HG02623 (cell line): Measurements from ENCODE around the gene CNPY1.

ENCODE experiments used
- ATAC-seq: cut with Tn5 transposase; IDR thresholded peaks from one replicate; pipeline ENCODE4 v1.9.1; 2021; ENCODE audit warnings: moderate library complexity; ENCODE audit not compliant: unreplicated experiment

CNPY1 gene

DNA sequence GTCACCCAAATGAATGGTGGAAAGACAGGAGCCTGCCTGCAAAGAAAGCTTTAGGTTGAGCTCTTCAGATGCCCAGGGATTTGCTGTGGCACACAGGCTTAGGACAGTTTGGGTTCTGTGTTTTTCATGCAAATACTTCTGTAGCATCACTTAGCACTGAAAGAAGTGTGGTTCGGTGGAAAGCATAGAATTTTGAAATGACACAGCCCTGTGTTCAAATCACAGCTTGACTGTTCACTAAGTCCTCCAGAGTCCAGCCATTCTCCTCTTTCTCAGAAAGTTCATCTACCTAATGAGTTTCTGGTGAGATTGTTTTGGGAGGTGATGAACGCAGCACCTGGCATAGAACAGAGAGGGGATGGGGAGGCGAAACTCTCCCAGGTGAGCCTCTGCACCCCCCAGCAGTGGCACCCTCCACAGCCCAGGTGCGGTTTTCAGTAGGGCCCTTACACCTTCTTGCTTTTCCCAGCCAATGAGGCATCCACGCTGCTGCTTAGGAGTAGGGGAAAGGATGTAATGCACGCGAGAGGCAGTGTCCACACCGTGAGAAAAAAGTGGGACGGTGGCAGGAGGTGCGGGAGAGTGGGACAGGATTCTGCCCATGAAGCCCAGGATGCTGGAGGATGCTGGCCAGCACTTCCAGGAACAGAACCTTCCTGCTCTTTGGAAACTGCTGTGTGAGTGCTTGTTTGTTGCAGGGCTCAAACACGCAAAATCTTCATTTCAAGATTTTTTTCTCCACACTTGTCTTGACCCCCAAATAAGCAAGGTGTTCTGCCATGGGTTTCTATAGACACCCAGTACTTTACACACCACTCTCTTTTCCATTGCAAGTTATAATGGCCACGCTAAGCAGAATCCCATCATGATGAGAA is 76.8 kb downstream of the CNPY1 start:
- ATAC-seq: no peak

DNA sequence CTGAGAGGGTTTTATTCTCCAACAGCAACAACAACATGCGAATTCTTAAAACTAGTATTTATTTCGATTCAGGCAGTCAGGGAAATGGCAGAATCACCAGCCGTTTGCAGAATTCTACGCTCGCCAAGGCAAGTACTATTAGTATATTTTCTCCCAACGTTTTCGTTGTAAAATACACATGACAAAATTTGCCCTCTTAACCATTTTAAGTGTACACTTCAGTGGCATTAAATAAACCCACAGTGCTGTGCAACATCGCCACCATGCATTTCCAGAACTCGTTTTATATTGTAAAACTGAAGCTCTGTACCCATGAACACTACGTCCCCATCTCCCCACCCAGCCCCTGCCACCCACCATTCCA is 77.6 kb downstream of the CNPY1 start:
- ATAC-seq: no peak

DNA sequence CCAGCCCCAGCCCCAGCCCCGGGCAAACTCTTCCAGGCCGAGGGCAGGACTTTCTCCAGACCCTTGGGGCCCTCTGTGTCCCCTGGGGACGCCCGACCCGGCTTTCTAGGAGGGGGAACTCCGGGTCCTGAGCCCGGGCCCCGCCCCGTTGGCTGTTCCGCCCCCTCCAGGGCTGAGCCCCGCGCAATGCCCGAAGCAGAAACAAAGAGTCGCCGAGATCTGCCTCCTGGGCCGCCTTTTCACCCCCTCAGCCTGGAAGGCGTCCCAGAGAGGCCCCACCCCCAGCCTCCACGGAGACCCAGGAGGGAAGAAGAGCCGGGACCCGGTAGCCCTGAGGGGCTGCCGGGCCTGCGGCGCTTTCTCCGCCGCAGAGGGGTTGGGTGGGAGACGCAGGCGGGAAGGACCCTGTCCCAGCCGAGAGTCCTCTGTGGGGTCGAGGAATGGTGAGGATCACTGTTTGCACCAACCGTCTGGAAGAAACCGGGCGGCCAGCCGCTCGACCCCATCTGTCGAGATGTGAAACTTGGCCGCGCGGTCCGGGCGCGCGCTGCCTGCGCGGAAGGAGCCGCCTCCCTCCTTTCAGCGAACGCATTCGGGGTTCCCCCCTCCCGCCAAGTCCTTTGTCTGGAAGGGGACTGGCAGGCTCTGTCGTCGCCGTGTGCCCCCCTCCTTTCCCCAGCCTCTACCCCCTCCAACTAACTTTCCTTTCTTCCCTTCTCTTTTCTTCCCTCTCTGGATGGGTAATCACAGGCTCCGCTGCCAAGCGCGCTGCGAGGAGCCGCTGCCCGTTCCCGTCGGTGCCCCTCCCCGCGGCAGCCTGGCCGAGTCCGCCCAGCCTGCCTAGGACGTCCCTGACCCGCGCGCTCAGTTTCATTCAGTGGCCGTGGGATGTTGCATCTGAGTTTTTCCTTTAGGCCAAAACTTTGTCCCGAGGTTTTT is 78.2 kb downstream of the CNPY1 start:
- no peak for ATAC-seq

DNA sequence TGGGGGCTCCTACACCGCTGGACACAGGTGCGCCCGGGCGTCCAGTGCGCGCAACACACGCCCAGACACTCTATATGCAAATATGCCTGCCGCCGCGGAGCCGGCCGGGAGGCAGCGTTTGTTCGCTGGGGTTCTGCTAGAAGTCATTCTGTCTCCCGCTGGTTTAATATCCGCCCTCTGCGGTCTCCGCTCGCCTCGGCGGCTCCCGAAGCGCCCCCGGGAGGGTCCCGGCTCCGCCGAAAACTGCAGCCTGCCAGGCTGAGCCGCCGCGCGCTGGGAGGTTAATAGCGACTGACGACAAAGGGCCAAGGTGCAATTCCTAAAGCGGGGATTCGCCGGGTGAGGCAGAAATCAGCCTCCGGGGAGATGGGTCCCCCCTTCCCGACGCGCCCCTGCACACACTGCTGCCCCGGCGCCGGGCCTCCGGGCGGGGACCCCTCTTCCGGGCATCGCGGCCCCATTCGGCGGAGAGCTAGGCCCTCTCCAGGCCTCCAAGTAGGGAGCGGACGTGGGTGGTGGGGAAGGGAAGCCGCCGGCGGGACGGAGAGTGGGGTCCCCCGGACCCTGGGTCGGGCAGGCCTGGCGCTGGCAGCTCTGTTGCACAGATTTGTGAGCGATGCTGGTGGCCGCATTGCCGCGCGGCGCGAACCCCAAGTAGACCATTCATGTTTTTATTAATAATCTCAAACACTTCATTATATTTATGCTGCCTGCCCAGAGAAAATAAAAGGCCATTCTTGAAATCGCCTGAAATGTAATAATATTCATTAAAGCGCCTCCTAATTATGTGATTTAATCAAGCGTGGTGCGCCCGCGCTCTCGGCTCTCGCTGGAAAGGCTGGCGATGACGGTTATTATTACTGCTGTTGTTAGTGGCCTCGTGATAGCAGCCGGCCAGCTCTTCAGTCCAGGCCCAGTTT is 79.3 kb downstream of the CNPY1 start:
- ATAC-seq: no peak

DNA sequence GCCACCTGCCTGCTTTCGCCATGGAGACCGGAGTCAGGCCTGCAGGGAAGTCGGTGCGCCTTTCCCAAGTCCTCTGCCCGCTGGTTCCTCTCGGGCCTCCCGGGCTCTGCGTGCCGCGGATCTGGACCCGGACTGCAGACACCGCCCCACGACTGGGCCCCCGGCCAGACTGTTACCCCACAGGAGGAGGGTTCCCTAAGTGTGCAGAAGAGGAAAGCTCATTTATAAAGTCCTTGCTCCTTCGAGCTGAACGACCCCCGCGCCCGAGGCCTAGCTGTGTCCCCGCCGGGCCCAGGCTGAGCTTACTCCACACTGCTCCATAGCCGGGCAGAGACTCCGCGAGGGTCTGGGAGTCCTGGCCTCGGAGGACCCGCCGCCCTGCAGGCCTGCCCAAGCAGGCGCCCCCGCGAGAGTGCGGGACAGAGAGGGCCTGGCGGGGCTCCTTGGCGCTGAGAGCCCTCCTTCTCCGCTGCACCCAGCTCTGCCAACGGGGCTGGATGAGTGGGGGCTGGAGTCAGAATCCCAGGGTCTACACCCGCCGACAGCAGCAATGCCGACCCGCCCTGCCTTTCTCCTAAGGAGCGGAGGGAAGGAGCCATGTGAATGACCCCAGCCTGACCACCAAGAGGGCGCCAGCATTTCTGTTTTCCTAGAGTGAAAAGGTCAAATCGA is 80.1 kb downstream of the CNPY1 start:
- ATAC-seq: no peak

DNA sequence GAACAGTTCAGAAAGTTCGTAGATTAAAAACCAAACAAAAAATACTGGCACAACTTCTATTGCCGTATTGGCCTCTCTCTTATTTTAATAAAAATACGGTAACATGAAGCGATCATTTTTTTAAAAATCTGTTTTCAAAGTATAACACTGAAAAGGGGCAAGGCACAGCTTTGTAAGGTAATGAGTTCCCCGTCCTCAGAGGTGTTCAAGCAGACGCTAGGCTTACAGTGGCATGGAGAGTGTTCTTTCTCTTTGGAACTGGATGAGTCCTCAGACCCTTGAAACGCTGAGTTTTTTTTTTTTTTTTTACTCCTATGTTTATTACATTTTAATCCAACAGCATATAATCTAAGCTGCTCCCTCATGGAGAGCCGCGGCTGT is 80.6 kb downstream of the CNPY1 start:
- no peak for ATAC-seq

DNA sequence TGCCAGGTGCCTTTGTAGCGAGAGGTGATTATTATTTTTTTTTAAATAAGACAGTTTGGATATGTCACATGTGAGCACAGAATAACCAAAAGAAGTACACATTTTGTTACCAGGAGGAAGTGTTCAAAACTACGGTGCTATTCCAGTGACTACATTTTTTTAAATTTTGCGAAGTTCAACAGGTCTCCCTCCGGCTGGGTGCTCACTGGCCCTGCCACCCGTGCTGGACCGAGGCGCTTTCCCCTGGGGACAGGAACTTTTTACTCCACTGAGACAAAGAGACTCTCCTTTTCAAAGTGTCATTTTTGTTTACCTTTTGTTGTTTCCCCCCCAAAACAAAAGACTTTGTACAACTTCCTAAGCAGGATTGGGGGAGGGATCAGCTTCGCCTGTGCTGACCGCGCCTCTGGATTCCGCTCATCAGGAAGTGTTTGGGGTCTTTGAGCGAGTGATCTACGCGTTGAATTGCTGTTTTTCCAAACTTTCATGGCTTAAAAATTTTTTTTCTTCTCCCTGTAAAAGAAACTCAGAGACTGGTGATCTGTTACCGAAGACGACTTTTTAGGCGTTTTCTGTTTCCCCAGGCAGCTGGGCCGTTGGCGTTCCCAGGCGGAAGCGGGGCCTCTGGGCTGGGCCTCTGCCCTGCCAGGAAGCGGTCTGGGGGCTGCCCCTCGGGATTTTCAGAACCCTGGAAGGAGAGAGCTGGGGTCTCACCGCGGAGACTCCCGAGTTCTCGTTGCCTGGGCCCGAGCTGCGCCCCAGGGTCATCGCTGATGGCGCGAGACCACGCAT is 81.2 kb downstream of the CNPY1 start:
- ATAC-seq: no peak

DNA sequence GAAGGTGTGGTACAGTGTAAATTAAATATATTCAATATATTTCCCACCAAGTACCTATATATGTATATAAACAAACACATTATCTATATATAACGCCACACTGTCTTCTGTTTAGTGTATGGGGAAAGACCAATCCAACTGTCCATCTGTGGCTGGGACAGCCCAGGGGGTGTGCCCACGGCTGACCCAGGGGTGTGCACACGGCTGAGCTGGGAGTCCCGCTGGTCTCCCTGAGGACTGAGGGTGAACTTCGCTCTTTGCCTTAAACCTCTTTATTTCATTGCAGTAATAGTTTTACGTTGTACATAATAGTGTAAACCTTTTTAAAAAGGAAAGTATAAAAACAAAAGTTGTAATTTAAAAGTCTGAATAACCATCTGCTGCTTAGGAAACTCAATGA is 82.2 kb downstream of the CNPY1 start:
- ATAC-seq: no peak

DNA sequence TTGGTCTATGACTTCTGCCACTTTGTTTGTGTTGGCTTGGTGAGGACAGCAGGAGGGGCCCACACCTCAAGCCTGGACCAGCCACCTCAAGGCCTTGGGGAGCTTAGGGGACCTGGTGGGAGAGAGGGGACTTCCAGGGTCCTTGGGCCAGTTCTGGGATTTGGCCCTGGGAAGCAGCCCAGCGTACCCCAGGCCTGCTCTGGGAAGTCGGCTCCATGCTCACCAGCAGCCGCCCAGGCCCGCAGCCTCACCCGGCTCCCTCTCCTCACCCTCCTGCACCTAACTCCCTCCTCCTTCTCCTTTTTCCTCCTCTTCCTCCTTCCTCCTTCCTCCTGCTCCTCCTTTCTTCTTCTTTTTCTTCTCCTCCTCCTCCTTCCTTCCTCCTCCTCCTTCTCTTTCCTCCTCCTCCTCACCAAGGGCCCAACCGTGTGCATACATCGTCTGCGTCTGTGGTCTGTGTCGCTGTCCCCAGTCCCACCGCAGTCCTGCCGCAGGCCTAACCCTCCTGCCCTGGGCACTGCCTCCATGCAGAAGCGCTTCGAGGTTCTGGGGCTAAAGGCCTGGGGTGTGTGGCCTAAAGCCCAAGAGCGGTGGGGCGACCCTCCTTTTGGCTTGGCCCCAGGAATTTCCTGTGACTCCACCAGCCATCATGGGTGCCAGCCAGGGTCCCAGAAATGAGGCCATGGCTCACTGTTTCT is 83.1 kb downstream of the CNPY1 start:
- no peak for ATAC-seq

DNA sequence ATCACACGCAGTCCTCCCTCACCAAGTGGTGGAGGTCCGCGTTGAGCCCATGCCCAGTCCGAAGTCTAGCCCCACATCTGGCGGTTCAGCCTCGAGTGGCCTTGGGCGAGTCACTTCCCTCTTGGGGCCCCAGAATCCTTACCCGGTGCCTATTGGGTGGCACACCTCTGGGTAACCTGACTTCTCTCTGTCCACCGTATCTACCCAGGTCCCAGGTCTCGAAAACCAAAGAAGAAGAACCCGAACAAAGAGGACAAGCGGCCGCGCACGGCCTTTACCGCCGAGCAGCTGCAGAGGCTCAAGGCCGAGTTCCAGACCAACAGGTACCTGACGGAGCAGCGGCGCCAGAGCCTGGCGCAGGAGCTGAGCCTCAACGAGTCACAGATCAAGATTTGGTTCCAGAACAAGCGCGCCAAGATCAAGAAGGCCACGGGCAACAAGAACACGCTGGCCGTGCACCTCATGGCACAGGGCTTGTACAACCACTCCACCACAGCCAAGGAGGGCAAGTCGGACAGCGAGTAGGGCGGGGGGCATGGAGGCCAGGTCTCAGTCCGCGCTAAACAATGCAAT is 84.1 kb downstream of the CNPY1 start:
- no peak for ATAC-seq

DNA sequence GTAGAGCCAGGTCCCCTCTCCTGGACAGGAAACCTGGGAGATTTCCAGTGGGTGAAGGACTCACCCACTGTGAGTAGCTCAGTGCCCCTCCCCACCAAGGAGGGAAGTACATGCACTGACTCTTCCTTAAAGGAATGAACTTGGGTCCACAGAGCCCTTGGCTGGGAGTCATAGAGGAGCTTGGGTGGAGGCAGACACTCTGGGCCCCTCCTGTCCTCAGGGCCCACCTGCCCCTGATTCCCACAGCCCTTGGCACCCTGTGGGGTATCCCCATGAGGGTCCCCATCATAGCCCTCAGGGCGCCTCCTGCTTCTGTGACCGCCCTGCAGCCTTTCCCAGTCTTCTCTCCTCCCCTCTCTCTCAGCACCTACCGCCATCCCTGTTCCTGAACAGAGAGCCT is 84.7 kb downstream of the CNPY1 start:
- no peak for ATAC-seq

DNA sequence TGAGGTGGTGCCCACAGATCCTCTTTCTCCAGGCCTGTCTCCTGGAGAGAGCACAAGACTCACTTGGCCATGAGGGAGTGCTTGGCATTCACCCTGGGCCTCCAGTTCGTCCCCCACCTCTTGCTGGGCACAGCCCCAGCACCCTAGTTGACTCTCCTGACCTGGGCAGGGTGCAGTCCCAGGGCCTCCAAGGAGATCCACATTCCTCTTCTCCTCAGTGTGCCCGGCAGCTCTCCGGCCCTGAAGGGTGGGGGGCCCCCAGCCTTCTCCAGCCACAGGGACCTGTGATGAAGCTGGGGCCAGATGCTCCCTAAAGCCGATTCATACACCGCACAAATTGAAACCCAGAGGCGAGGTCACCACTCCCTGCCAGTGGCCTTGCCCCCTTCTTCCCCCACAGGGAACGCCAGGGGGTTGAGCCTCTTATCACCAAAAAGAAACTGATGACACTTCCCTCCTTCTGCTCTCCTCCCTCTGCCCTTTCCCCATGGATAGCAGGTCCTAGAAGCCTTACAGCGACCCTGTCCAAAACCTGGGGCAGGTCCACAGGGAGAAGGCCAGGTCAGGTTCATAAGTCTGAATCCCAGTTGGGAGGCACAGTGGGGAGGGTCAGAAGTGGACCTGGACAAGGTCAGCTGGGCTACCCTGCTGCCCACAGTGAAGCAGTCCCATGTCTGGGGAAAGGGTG is 85.3 kb downstream of the CNPY1 start:
- no peak for ATAC-seq

DNA sequence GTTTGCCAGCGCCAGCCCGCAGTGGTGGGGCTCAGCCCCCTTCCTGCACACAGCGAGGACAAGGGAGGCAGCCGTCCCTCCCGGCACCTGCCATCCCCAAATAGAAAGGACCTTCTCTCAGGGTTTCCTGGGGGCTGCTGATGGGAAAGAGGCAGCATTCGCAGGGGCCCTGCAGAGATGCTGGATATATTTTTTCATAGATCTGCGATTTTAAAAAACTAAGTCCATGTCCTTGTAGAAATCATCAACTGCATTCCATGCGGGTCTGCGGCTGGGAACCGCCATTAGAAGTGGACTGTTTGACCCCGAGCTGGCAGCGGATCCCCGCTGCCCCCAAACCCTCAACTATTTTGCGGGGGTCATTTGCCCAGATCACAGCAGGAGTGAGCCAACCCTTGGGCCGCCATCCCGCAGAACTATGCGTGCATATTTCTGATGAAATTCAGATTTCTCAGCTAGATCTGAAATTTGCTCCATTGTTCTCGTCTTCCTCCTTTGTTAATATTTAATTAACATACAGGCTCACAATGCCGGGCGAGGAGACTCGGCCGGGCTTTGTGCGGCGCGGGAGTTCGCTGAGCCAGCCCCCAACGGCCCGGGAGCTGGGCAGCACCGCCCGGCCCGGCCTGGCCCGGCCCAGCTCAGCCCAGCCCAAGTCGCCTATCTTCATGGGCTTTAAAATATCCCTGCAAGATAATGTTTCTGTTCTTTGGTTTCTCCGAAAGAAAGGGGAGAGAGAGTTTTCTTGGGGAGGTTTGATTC is 86.5 kb downstream of the CNPY1 start:
- no peak for ATAC-seq

DNA sequence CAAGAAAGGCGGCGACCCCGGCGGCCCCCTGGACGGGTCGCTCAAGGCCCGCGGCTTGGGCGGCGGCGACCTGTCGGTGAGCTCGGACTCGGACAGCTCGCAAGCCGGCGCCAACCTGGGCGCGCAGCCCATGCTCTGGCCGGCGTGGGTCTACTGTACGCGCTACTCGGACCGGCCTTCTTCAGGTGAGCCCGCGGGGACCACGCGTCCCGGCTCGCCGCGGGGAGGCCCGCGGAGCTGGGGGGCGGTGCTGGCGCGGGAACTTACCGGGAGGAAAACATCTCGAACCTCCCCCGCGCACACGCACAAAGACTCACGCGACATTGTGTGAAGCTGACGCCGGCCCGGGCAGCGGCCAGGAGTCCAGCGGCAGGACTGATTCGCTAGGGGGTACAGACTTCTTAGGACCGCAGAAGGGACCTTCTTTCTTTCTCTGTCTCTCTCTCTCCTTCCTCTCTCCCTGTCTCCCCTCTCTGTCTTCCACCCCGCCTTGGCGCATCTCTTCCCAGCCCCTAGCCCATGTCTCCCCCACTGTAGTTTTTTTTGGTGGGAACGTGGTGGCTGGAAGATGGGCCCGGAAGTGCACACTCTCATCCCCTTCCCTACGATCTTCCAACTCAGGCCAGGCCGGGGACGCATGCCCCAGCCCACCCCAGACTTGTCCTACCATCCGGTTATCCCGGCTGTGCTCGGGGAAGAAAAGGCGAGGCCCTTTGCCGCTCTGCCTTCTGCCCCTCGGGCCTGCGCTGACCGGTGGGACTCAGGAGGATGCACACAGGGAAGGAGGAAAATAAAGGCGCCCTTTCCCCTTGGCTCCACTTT is 87.3 kb downstream of the CNPY1 start:
- no peak for ATAC-seq

DNA sequence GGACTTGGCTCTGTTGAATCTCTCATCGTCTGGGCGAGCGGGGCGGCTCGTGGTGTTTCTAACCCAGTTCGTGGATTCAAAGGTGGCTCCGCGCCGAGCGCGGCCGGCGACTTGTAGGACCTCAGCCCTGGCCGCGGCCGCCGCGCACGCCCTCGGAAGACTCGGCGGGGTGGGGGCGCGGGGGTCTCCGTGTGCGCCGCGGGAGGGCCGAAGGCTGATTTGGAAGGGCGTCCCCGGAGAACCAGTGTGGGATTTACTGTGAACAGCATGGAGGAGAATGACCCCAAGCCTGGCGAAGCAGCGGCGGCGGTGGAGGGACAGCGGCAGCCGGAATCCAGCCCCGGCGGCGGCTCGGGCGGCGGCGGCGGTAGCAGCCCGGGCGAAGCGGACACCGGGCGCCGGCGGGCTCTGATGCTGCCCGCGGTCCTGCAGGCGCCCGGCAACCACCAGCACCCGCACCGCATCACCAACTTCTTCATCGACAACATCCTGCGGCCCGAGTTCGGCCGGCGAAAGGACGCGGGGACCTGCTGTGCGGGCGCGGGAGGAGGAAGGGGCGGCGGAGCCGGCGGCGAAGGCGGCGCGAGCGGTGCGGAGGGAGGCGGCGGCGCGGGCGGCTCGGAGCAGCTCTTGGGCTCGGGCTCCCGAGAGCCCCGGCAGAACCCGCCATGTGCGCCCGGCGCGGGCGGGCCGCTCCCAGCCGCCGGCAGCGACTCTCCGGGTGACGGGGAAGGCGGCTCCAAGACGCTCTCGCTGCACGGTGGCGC is 88.1 kb downstream of the CNPY1 start, which contains the start of gene EN2:
TSS of gene EN2 (plus strand) at position 19 of the 767 bp plus-strand sequence. CDS start at position 268, 249 bp downstream.
- no peak for ATAC-seq
